ENCODE measurements around the gene CYP51A1.
"Not testable (repeated sequence)": the region's sequence is repeated elsewhere in the genome, so short reads cannot be mapped to it uniquely, and the experiment has no call there.

Gene CYP51A1

DNA sequence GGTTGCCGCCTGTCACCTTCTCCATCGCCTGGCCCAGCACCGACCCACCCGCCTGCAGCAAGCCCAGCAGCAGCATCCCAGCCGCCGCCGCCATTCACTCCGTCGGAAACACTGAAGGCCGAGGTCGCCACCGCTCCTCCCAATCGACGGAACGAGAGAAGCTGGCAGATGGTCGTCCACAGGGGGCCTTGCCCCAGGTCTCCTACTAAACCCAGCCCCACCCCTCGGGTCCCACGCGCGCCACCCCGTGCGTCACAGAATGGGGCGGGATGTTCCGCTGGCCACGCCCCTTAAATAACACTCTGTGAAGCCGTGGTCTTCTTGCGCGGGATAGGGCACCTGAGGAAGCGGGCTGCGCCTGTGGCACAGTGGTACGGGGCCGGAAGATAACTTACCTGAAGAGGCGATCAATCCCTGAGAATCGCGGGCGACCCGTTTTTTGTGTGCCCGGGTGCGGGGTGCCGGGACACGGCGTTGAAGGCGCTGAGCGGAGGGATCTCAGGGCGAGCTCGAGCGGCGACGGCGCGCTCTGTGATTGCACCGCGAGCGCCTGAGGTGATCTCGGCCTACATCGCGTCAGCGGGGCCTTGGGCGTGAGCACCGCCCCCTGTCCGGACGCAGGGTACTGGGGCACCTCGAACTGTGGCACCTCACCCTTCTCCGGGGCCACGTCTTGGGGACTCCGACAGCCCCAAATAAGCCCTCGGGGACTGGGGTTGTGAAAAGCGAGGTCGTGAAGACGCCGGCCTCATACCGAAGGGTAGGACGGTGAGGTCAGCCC is at the start of gene CYP51A1:
TSS of gene CYP51A1 (minus strand) at position 207 of the 781 bp plus-strand sequence. CDS start at position 94, 113 bp downstream.
- DNase-seq (ENCODE audit: low read depth) = peak; percentile 73

DNA sequence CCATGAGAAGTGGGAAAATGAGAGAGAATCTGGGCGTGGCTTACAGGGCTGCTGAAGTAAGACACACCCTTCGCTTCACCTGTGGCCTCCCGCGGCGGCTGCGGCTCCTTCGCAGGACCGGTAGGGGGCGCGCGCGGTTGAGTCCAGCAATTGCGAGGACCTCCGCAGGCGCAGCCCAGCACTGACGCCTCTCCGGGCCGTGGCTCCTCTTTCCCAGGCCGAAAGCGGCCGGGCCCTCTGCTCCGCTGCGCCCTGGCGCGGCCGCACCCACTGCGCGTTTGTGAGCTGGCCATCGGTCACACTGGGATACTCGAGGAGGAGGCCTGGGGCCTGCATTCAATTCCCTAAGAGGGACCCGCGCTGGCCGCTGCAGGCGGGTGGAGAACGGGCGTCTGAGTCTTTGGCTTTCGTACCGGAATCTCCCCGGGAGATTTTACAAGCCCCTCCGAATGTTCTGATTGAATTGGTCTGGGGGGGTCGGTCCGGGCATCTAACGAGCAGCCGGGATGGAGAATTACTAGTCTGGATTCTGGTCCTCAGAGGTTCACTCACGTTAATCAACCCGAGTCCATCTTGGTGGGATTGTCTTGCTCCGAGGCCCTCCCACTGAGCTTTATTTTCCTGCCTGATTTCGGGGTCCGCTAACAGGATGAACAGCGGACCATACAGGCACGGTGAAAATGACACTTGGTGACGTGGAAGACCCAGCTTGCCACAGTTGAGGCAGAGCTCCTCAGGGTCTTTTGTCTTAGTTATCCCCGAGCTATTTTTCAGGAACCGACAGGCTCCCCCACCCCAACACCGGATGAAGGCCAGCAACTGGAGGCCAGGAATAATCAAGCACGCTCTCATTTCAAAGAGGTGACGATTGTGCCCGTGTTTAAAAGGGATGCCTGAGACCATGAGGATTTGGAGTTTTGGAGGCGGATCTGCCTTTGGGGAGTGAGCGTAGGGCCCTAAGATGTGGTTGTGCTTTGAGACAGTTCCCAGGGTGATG is 44.9 kb upstream of the CYP51A1 start, which contains the start of gene LRRD1:
TSS of gene LRRD1 (minus strand) at position 215 of the 997 bp plus-strand sequence. CDS start 13,940 bp downstream, outside the sequence.
- no peak for DNase-seq (ENCODE audit: low read depth)

DNA sequence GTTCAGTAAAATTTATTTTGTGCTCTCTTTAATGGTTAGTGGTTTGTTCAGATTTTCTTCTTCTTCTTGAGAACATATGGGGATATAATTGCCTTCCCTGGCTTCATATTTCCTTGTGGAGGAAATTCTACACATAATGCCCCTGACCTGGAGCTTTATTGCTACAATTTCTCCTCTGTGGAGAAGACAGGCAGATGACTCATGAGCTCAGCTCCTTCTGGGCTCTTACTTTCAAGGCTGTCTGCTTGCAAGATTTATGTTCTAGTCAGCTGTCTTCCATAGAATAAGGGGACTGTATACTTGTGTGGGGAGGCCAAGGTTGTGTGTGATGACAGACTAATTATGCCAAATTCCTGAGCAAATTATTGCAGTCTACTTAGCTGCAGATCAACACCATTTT is 43.1 kb upstream of the CYP51A1 start:
- DNase-seq (ENCODE audit: low read depth) = no peak

DNA sequence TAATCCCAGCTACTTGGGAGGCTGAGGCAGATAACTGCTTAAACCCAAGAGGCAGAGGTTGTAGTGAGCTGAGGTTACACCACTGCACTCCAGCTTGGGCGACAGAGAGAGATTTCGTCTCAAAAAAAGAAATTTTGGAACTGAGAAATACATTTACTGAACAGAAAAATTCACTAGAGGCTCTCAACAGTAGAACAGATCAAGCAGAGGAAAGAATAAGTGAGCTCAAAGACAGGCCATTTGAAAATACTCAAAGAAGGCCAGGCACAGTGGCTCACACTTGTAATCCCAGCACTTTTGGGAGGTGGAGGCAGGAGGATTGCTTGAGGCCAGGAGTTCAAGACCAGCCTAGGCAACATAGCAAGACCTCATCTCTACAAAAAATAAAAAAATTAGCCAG is 35.3 kb upstream of the CYP51A1 start:
- DNase-seq (ENCODE audit: low read depth) = not testable (repeated sequence)

DNA sequence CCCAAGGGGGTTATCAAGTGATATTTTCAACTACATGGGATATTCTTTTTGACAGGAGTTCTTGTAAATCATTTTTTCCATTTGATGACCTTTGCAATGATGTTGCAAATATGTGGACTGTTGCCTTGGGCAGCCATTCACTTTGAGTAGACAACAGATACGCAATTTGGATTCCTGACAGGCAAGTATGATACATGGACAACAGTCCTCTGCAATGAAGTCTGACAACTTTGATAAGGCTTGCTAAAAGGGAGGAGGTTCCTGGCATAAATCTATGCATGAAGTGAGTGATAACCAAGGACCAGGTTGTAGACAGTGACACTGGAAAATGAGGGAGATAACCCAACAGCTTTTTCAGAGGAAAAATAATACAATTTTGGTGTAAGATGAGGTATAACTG is 27.0 kb upstream of the CYP51A1 start:
- no peak for DNase-seq (ENCODE audit: low read depth)

DNA sequence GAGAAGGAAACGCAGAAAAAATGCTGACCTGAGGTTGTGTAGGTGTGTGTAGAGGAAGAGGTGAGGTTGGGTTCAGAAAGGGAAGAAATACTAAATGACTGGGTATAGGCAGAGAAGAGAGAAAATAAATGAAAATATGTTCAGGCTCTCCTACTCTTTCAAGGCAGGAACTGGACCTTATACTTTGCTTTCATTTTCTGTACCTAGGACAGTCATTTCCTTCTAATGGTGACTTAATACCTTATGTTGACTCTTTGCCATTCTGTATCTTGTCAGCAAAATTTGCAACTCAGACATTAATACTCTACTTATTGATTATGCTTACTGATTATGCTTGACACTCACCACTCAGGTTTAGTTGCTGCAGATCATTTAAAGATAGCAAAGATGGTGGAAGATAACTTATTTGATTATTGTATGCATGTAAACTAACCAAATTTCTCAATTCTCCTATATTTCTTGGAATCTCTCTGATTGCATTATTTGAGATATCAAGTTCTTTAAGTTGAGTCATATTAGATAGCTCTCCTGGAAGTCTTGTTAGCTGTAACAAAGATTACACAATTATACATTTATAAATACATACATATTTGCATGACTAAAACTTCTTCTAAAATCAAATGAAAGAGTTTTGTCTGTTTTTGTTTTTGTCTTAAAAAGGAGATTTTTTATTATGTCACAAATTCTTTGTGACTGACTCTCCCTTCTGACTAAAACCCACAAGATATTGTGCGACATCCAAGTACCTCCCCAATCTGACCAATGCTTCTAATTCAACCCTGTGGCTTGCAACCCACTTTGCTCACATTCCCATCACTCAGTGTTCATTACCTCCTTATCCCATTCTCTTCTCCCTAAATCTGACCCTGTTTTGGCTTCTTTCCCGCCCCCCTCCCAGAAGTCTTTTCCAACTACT is 24.6 kb upstream of the CYP51A1 start:
- peak; percentile 40 for DNase-seq (ENCODE audit: low read depth)

DNA sequence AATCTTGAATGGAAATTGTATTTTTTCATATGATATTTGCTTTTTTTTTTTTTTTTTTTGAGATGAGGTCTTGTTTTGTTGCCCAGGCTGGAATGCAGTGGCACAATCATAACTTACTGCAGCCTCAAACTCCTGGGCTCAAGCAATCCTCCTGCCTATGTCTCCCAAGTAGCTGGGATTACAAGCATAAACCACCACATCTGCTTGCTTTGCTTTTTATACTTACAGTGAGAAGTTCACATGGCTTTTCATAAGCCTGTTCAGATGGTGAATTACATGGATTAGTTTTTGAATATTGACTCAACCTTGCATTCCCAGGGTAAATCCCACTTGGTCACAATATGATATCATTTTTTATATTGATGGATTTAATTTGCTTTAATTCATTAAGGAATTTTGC is 22.7 kb upstream of the CYP51A1 start:
- no peak for DNase-seq (ENCODE audit: low read depth)

DNA sequence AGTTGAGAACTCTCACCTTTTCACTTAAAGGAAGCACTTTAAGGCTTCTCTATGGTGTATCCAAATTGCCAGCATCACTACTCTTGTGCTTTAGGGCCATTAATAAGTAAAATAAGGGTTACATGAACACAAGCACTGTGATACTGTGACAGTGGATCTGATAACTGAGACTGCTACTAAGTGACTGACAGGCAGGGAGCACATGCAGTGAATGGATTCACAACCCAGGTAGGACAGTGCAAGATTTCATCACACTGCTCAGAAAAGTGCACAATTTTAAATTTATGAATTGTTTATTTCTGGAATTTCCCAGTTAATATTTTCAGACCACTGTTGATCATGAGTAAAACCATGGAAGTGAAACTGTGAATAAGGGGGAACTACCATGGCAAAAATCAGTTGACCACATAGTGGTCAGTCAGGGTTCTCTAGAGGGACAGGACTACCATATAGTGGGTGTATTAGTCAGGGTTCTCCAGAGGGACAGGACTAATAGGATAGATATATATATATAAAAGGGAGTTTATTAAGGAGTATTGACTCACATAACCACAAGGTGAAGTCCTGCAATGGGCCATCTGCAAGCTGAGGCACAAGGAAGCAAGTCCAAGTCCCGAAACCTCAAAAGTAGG is 20.9 kb upstream of the CYP51A1 start:
- no peak for DNase-seq (ENCODE audit: low read depth)

DNA sequence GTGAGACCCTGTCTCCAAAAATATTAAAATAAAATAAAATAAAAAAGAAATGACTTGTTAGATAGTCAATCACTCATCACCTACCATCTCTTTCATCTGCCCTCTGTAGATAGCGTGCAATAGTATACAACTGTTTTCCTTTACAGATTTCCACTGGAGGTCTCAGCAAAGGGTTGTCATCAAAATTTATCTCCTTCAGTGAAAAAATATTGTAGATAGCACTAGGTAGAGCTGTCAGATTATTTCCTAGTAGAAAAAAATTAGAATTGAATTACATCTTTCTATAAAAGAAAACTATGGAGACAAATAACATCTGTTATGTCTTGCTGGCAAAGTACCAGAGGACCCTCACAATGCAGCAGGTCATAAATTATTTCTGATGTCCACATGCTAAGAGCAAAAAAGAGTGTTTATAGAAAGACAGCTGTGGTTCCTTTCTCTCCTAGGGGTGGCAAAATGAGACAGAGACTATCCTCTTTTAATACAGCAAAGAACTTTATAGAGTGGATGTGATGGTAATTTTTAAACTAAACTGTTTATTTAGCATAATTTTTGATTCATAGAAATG is 16.3 kb upstream of the CYP51A1 start:
- no peak for DNase-seq (ENCODE audit: low read depth)

DNA sequence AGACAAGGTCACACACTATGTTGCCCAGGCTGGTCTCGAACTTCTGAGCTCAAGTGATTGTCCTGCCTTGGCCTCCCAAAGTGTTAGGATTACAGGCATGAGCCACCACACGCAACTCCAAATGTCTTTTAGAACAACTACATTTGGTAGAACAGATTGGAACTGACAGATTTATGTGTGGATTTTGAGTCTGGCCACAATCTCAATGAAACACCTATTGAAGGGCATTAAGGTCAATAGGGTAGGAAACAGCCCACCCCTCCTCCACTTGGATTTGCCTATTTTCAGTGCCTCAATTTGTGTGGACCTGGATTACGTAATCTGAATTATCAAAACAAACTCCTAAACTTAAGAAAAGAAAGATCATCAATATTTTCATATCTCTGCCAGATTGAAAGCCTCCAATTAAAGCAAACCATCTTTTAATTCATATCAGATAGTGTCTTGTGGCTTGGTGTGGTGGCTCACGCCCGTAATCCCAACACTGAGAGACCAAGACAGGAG is 15.5 kb upstream of the CYP51A1 start:
- DNase-seq (ENCODE audit: low read depth) = no peak

DNA sequence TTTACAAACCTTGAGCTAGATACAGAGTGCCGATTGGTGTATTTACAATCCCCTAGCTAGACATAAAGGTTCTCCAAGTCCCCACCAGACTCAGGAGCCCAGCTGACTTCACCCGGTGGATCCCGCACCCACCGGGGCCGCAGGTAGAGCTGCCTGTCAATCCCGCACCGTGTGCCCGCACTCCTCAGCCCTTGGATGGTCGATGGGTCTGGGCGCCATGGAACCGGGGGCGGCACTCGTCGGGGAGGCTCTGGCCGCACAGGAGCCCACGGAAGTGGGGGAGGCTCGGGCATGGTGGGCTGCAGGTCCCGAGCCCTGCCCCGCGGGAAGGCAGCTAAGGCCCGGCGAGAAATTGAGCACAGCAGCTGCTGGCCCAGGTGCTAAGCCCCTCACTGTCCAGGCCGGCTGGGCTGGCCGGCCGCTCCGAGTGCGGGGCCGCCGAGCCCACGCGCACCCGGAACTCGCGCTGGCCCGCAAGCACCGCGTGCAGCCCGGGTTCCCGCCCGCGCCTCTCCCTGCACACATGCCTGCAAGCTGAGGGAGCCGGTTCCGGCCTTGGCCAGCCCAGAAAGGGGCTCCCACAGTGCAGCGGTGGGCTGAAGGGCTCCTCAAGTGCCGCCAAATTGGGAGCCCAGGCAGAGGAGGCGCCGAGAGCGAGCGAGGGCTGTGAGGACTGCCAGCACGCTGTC is 9.1 kb upstream of the CYP51A1 start:
- DNase-seq (ENCODE audit: low read depth) = not testable (repeated sequence)

DNA sequence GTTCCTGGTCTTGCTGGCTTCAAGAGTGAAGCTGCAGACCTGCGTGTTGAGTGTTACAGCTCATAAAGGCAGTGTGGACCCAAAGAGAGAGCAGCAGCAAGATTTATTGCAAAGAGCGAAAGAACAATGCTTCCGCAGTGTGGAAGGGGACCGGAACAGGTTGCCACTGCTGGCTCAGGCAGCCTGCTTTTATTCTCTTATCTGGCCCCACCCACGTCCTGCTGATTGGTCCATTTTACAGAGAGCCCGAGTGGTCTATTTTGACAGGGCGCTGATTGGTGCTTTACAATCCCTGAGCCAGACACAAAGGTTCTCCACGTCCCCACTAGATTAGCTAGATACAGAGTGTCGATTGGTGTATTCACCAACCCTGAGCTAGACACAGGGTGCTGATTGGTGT is 8.5 kb upstream of the CYP51A1 start:
- DNase-seq (ENCODE audit: low read depth) = not testable (repeated sequence)

DNA sequence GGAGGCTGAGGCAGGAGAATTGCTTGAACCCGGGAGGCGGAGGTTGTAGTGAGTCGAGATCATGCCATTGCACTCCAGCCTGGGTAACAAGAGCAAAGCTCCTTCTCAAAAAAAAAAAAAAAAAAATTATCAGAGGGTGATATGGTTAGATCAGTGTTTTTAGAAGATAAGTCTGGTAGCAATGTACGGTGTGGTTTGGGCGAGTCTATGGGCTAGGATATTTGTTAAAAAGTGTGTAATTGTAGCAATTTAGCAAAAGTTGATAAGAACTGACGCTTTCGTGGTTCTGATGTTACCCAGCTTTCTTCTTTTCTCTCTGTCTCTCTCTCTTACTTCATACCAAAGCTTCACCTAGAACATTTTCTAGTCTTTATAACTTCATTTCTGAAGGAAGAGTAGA is 6.9 kb upstream of the CYP51A1 start:
- no peak for DNase-seq (ENCODE audit: low read depth)

DNA sequence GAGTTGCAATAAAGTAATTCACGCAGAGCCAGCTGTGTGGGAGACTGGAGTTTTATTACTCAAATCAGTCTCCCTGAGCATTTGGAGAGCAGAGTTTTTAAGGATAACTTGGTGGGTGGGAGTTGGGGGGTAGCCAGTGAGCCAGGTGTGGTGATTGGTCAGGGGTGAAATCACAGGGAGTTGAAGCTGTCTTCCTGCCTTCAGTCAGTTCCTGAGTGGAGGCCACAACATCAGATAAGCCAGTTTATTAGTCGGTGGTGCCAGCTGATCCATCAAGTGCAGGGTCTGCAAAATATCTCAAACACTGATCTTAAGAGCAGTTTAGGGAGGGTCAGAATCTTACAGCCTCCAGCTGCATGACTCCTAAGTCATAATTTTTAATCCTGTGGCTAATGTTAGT is 3.3 kb upstream of the CYP51A1 start:
- no peak for DNase-seq (ENCODE audit: low read depth)

DNA sequence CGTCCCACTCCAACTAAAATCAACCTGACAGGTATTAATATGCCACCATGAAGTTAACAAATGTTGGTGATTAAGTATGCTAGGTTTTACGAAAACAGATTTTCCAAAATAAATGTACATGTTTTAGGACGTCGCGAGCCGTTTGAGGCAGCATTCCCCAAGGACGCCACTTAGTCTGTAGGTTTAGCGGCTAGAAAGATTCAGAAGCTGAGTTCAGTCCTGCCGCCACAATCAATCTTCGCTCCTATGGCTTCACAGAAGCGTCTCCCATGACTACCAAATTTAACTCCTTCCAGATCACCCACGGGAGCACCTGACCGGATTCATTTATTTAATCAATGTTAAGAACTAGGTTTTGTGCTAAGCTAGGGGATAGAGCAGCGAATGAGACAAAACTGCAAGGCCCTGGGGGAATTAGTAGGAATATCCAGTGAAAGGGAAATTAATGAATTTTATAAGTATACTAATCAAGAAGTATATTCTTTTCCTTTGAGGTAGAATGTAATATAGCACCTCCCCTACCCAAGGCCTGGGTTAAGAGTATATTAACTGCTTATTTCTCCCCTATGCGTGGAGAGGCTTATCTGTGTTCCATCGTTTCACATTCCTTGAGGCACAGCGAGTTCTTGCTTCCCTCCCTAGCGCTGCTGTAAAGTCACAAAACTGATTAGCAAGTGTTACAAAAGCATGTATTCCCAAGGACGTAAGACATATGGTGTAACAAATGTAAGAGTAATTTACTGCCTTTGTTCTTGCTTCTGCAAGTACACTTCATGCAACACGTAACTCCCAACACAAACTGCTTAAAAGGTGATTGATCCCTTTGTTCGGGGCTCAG is 994 bp upstream of the CYP51A1 start:
- DNase-seq (ENCODE audit: low read depth) = no peak

DNA sequence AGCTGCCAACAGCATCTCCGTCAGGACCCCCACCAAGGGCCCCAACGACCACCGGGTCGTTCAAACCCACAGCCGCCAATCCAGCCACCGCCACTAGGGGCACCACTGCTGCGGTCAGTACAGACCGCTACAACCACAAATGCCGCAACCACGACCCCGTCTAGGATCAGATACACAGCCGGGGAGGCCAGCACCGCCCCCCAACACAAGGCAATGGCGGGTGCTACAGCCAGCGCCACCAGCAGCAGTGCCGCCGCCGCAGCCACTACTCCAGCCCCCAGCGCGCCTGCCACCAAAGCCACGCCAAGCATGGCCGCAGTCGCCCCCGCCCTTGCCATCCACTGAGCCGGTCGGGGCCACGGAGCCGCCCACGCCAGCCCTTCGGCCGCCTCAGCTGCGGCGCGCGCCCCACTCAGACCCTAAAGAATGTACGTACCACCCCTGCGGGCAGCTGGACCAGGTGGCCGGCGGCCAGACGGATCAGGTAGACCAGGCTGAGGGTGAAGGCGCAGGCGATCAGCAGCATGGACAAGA is 473 bp downstream of the CYP51A1 start:
- peak; percentile 15 for DNase-seq (ENCODE audit: low read depth)

DNA sequence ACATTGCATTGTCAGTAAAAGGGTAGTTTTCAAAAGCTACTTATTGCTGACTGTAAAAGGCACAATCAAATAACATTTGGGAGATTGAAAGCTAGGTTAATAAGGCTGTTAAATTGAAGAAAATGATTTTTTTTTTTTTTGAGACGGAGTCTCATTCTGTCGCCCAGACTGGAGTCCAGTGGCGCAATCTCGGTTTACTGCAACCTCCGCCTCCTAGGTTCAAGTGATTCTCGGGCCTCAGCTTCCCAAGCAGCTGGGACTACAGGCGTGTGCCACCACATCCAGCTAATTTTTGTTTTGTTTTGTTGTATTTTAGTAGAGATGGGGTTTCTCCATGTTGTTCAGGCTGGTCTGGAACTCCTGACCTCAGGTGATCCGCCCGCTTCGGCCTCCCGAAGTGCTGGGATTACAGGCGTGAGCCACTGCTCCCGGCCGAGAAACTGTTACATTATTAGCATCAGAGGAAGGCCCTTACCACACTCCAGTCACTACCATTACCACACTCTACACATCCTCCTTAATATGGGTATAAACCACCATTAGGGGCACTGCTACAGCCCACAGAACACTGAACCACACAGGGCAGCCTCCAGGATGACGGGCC is 1.0 kb downstream of the CYP51A1 start:
- no peak for DNase-seq (ENCODE audit: low read depth)

DNA sequence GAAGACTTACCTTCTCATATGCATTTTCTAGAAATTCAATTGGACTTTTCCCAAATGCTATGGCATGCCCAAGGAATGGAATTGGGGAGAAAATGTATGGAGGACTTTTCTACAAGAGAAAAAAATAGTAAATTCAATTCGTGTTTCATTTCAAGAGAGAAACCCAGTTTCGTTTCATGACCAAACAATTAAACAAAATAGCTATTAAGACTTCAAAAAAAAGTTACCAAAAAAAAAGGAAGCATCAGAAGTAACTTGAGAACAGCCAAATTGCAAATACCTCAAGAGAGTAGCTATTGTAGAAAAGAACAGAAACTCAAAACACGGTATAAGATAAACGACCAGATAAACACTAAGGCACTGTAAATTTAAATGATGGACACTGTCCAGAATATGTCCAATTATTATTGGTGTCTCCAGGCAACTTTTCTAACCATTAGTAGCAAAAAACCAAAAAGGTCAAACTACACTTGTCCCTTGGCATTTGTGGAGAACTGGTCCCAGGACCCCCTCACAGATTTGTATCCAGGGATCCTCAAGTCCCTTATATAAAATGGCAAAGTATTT is 2.4 kb downstream of the CYP51A1 start:
- DNase-seq (ENCODE audit: low read depth) = no peak

Measured in HS-27A (cell line).